SK-MEL-5 (cell line): ENCODE measurements around the gene LRRIQ3. TPM values are rescaled to one million over a fixed set of nuclear protein-coding genes. Genes with fewer than 3 reads are reported as not detected.
"Not testable (repeated sequence)": the region's sequence is repeated elsewhere in the genome, so short reads cannot be mapped to it uniquely, and the experiment has no call there.

Experiments used
- DNase-seq: peaks from one replicate; pipeline ENCODE4 v3.0.0-alpha.2; 2016; ENCODE audit warnings: low read depth, low spot score
- in situ Hi-C: cut with HindIII; loops from 2 replicates; pipeline ENCODE4 v1.10.0; 2016; ENCODE audit warnings: low sequenced_read_pairs, high pct_unique_total_duplicates, low pct_unique_long_range_greater_than_20kb
- total RNA-seq: library from RNA; depleted of rRNA; stranded (reverse); fragments of >200 nt; shearing (Covaris generic); gene quantifications from 2 replicates; pipeline ENCODE4 v1.2.3, GENCODE V29; 2014

Gene LRRIQ3
- total RNA-seq, 1 experiment from 2014 or later, result 0.55 TPM

DNA sequence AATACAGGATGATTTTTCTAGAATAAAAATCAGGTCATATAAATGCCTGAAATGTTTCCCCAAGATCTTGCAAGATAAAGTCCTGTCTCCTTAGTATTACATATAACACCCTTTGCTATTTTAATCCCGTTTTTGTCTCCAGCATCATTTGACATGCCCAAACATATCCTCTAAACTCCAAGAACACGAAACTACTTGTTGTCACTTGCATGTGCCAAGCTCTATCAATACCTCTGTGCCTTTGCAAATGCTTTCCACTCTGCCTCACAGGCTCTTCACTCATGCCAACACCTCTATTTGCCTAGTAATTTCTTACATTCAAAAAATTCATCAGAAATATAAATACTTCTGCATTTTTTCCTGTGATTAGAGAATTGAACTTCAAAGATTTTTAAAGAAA is 37.9 kb downstream of the LRRIQ3 start:
- in situ Hi-C loops, result no loop called here

DNA sequence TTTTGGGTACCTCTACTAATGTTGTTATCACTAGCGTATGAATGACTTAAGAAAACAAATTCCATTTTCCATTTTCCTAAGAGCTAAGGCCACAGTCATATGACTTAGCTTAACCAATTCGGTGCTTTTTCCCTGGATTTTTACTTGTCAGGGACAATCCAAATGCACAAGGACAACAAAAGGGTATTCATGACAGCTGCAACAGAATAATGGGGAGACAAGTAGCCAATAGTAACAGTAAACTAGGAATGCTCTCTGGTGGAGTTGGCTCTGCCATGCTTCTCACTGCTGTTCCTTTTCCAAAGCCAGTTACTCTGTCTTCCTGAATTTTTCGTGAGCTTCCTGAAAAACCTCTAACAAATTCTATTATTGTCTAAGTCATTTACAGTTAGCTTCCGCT is 52.9 kb downstream of the LRRIQ3 start:
- in situ Hi-C loops, result no loop called here
- DNase-seq, result no peak

More for the DNA sequence above, 37.9 kb downstream of the LRRIQ3 start:
- no peak for DNase-seq

DNA sequence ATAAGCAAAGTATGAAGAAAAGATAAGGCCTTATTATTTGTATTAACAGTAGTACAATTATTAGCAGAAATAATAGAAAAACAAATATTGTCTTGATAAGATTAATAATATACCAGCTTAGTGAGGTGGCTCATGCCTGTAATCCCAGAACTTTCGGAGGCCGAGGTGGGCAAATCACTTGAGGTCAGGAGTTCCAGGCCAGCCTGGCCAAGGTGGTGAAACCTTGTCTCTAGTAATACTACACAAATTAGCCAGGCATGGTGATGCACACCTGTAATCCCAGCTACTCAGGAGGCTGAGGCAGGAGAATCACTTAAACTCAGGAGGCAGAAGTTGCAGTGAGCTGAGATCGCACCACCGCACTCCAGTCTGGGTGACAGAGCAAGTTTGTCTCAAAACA is 80.6 kb downstream of the LRRIQ3 start:
- in situ Hi-C loops, DNase-seq: not testable (repeated sequence)

GRCh38 chr1:74113333-74113732 is 84.6 kb downstream of the LRRIQ3 start:
- DNase-seq, result no peak
- in situ Hi-C loops, result no loop called here

DNA sequence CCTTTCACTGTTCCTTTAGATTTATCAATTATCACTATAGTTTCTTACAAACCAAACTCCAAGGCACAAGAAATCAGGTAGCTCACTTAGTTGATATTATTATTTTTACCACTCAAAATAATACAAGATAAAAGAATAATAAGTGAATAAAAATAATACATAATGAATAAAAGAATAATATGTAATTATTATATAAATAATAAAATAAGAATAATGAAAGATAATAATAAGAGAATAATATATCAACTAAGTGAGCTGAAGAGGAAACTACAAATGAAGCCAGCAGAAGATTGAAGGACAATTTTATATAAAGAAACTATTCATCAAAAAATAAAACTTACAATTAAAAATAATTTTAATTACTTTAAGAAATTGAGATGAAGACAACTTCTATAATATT is 90.6 kb downstream of the LRRIQ3 start:
- in situ Hi-C loops, result no loop called here

GRCh38 chr1:74091371-74091770 is 106.6 kb downstream of the LRRIQ3 start:
- DNase-seq, result no peak
- in situ Hi-C loops, result no loop called here

More for the DNA sequence above, 90.6 kb downstream of the LRRIQ3 start:
- no peak for DNase-seq

- no peak for DNase-seq
- in situ Hi-C loops, result no loop called here
Observed at GRCh38 chr1:74083128-74083527, 114.8 kb downstream of the LRRIQ3 start.

DNA sequence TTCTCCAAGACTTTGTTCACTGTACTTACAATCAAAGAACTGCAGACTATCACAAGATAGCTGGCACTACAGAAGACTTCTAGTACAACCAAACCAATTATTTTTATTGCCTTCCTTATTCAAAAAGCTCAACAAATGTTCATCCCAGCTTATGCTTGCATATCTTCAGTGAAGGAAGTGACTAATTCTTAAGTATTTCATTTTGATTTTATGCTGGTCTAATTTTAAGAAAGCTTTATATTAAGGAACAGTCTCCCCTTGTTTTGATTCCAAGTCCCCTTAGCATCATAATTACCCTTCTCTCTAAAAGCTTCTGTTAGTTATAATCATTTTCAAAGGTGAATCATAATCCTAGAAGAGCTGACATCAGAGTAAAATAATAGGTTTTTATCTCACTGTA is 132.9 kb downstream of the LRRIQ3 start:
- peak; percentile 63 for DNase-seq
- in situ Hi-C loops, result no loop called here

DNA sequence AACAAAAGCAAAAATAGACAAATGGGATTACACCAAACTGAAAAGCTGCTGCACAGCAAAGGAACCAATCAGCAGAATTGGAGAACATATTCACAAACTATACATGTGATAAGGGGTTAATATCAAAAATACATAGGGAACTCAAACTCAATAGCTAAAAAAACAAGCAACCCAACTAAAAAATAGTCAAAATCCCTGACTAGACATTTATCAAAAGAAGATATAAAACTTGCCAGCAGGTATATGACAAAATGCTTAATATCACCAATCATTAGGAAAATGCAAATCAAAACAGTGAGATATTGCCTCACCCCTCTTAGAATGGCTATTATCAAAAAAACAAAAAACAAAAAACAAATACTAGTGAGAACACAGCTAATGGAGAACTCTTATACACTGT is 140.3 kb downstream of the LRRIQ3 start:
- no peak for DNase-seq
- in situ Hi-C loops, result no loop called here

DNA sequence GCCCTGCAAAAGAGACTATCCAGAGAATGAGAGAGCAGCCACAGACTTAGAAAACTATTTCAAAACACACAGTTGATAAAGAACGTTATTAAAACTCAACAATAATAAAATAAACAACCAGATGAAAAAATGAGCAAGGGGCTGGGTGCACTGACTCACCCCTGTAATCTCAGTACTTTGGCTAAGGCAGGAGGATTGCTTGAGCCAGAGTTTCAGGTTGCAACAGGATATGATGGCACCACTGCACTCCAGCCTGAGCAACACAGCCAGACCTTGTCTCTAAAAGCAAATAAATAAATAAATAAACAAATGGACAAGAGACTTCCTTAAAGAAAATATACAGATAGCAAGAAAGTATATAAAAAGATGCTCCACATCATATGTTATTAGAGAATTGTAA is 144.6 kb downstream of the LRRIQ3 start:
- in situ Hi-C loops, result no loop called here
- DNase-seq, result no peak

DNA sequence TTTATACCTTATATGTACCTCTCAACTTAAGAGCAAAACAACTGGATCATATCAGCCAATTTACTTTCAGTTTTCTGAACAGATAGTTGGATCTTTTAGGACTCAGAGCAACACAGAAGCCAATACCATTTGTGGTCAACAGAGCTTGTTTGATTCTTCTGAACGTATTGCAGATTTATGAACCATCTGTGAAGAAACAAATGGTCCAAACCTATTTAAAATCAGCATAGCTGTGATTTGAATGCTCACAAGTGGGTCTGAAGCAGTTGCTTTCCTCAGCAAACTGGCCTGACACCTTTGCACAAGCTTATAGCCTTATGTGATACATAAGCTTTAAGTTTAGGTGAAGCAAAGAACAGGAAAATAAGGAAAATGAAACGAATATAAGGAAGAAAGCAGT is 147.6 kb downstream of the LRRIQ3 start:
- in situ Hi-C loops, result no loop called here
- no peak for DNase-seq

DNA sequence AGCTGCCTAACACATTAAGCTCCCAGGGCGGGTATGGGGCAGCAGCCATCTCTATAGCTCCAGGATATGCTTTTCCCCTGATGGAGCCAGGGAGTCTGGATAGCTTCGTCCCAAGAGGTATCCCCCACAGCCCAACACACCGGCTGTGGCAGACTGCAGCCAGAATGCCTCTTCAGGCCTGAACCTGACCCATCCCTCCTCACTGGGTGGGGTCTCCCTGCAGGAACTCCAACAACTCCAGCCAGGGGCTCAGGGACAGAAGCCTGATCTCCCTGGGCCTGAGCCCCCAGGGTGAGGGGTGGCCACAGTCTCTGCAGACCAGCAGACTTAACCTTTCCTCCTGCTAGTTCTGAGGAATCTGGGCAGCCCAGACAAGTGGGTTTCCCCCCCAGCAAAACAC is 159.9 kb downstream of the LRRIQ3 start:
- DNase-seq, result no peak
- in situ Hi-C loops, result no loop called here

- DNase-seq, result no peak
- in situ Hi-C loops, result no loop called here
Observed at GRCh38 chr1:74012583-74012982, 185.4 kb downstream of the LRRIQ3 start.

GRCh38 chr1:74011736-74012135 is 186.2 kb downstream of the LRRIQ3 start:
- in situ Hi-C loops, result no loop called here
- DNase-seq, result peak; percentile 60

- DNase-seq, result no peak
- in situ Hi-C loops, result no loop called here
Observed at GRCh38 chr1:74010206-74010605, 187.8 kb downstream of the LRRIQ3 start.

DNA sequence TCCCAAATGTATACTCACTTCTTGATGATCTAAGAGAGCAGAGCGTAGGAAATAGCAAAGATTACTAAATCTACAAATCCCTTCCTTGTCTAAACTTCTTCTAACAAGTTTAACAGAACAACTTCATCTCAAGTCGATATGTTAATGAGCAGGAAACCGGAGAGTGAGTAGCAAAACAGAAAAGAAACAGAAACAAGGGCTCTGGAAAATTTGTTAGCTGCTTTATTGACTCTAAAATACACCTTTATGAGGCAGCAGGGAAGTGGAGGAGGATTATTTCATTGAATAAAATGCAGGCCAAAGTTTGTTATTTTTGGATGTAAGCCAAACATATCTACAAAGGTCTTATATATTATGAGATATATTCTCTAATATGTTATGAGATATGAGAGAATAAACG is 192.4 kb downstream of the LRRIQ3 start:
- in situ Hi-C loops, result no loop called here
- DNase-seq, result no peak

DNA sequence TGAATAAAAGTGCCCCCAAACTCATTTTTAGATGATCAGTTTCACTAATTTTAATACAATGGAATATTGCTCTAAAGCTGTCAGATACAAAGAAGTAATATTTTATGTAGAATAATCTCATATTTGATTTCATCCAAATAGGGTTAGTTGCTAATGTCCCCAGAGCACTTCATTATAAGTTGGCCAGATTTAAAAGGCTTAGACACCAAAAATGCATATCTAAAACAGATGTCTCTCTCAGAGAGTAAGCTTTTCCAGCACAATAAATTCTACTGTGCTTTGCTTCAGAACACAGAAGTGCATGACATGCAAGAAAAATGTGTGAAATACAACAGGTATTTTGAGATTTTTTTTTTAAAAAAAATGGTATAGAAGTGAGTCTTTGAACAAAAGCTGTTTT is 194.2 kb downstream of the LRRIQ3 start:
- in situ Hi-C loops, result no loop called here
- DNase-seq, result no peak

DNA sequence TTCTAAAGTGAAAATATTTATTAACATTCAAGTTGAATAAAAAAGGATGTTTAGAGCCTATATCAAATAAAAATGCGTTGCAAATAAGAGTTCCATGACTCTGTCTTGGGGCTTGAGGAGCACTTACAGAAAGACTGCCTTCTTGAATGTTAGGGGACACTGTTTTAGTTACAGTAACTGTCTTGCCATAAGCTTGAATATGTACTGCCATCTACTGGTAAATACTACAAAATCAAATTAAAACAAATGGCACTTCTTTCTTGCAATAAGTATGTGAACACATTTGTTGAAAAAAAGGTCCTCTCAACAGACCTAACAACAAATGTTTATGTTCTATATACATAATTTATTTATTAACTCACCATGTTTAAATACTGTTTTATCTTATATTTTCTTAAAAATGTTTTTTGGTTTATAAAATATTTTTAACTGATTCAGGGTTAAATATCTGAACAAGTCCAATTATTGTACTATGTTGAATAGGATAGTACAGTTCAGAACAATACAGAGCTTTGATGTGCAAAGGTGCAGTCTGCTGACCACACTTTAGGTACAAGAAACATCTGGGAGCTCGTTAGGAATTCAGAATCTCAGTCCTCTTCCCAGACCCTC is 199.5 kb downstream of the LRRIQ3 start:
- in situ Hi-C loops, result no loop called here
- peak; percentile 67 for DNase-seq

- no peak for DNase-seq
- in situ Hi-C loops, result no loop called here
Observed at GRCh38 chr1:73980324-73981040, 217.5 kb downstream of the LRRIQ3 start.
